Embryonic facial prominence (tissue), 1 donor: ENCODE measurements around the gene PRKCE.

Experiments
- DNase-seq: peaks from one replicate; pipeline ENCODE4 v3.0.0-alpha.2; 2016; ENCODE audit errors: extremely low spot score

PRKCE gene

DNA sequence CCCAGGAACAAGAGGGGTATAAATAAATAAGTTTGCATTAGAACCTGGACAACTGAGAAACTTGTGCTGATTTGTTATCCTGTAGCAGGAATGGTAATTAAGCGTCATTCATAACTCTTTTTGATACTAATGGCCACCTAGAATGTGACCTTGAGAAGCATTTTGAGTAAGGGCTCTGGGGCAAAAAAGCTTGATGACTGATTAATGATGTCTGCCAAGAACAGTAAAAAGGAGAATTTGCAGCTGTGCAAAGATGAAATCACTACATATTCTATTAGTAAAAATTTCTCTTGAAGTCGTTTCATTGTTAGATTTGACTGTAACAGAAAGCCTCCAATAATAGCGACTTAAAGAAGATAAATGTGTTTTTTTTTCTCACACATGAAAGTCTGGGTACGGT lies 157.7 kb downstream of the PRKCE start:
- DNase-seq: no peak

DNA sequence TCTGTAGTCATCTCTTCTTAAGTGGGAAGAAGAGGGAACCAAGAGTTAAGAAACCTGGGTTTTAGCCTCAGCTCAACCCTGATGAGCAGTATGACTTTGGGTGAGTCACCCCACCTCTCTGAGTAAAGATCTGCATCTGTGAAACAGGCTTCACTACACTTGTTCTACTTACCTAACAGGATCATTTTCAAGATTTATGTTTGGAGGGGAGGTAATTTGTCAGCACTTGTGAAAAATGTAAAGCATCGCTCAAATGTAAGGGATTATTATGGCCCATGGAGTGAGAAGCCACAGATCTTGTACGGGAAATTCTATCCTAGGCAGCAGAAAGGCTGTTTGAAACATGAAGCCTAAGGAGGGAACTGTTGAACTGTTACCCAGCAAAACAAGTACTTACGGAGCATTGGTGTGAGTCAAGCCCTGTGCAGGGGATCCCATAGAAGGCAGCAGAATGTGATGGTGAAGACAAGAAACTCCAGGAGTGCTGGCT lies 160.6 kb downstream of the PRKCE start:
- DNase-seq: no peak

DNA sequence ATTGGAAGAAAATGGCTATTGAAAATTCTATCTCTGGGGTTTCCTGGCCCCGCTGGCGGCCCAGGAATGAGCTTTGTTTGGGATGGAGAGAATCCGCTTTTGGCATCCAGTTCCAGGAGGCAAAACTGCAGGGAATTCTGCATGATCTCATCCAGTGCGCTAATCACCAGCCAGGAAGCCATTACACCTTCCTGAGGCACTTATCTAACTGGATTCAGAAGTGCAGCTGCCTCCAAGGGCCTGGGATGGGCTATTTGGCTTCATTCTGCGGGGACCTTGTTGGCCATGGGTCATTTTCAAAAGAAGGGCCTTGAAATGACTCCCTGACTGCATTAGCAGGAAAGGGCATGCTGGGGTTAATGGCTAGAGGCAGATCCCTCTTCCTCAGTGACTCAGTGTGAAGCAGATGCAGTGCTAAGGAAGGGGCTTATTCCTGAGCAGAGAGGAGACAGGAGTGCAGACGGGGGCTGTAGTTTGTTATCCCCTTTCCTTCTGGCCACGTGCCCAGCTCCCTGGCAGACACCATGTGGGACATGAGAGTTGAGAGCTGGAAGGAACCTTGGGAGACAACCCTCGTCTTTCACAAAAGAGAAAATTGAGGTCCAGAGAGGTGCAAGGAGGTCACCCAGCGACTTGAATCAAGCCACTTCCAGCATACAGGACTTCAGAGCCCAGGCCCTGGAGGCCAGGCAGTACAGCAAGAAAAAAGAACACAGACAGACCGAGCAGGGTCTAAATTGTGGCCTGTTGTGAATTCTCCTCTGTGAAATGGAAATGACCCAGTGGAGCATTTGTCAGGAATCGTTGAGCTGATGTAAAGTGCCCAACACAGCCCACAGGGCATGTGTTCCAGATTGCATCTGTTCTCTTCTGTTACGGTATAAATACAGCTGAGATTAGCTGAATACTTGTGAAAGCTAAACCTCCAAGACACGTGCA lies 161.8 kb downstream of the PRKCE start:
- DNase-seq: no peak

DNA sequence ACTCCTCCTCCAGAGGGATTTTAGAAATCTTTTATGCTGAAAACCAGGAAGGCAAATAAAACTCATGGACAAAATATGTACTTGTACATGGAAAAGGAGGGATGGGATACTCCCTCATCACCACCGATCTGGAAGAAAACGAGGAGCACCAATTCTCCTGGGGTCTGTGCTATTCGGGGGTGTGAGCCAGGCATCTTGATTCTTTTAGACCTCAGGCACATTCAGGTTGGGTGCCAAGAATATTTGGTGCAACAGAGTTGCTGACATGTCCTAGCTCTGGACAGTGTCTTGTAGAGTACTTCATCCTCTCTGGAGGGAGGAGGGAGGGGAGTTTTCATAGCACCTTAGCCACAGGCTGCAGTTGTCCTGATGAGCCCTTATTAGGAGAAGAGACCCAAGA lies 163.0 kb downstream of the PRKCE start:
- no peak for DNase-seq

DNA sequence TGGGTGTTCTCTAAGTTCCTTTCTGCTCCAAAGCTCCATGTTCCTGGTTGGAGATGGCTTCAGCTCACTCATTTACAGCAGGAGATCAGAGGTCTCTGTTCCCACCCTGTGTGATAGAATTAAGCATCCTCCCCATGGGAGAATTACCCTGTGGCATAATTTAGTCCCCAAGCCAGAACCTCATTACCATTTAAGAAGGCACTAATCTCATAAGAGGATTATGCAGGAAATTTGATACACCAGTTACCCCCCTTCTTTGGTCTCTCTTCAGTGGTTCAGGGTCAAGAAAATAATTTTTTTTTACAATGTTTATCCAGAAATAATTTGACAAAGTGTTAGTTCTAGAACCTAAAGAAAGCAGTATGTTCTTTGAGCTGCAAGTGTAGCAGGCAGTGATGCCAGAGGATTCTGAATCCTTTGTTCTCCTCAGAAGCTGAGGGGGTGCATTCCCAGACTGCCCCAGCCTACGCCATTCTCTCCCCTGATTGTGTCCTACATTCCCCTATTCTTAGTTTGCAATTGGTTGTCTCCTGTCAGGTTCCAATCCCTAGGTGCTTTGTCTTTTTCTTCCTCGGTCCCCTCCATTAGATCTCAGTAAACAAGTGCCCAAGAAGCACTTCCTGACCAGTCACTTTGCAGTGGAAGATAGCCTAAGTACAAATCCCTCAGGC lies 163.6 kb downstream of the PRKCE start:
- DNase-seq: no peak

DNA sequence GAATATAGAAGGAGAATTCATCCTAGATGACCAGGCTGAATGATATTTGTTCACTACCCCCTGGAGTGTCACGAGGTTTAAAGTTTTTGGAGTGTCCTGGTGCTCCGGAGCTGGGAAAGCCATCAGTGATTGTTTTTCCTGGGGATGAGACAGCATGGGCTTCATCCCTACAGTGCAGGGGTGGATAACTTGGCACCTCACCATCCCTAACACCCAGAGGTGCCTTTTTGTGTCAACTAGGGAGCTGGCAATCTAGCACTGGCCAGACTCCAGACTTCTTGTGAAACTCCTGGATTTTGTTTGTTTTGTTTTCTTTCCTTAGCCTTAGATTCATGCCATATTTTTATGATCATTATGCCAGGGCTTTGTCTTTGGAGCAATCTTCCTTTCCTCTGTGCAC lies 164.8 kb downstream of the PRKCE start:
- DNase-seq: no peak

DNA sequence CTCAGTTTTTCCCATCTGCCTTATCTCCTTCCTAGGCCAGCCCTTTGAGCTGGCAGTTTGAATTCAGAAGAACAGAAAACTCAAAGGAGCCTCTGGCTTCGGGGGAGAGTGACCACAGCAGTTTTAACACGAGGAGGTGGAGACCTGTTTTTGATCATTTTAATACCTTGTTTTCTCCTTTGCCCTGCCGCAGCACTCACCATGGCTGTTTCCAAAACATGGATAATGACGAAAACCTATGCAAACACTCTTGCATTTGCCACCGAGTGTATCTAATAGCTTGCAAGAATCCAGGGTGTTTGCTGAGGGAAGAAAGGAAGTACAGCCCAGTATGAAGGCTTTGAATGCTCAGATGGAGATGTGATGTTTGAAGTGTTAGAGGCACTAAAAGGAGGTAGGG lies 167.1 kb downstream of the PRKCE start:
- no peak for DNase-seq

DNA sequence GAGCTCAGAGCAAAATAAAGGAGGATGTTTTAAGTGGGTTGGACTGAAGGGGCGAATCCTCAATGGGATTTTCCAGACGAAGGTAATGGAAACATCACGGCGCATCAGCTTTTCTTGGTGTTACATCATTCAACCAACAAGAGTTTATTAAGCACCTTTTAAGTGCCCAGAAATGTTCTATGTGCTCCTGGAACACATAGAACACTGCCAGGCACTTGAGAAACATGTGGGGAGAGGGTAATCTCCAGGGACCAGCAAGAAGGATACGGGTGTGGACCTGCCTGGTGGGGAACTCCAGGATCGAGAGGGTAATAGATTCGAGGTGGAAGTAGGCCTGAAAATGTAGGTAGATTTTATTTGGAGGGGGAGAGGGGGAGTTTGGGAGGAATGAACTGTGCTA lies 168.6 kb downstream of the PRKCE start:
- no peak for DNase-seq

DNA sequence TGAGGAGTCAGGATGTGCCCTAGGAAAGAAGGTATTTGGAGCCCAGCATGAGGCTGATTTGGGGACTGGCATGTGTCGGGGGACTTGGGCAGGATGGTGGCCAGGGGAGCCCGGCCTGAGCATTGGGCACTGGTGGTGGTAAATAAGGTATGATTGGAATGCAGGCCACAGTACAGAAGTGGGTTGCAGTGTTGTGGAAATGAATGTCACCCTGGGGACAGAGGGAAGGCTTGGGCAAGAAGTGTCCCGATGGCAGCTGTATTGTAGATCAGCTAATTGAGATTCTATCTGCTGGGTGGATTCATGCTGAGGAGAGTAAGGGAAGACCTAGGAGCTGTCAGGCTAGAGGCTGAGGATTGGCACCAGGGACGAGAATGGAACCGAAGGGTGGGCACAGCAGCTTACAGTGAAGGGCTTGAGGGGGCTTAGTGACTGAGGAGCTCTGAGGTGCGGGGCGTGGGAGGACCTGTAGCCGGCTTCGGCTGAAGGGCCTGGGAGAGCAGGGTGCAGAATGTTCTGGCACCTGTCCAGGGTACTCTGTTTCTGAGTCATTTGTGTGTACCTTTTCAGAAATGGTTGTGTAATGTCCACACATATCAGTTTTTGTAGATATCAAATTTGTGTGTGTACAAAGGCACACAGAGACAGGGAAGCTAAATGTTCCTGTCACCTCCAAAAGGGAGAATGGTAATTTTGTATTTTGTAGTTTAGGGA lies 170.2 kb downstream of the PRKCE start:
- DNase-seq: no peak

DNA sequence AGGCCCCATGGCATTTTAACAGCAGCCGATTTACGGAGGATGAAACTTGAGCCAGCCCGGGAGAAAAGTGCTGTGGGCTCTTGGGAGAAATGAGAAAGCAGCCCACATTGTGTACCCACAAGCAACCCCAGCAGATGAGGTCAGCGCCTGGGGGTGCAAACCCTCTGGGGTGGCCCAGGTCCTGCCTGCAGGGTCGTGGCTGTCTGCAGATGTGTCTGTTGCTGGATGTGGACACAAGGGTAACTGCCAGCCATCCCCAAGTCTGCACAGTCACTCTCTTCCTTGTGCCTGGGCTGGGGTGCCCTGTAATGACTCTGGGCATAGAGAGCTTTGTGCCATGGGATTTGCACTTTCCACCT lies 170.8 kb downstream of the PRKCE start:
- DNase-seq: no peak

DNA sequence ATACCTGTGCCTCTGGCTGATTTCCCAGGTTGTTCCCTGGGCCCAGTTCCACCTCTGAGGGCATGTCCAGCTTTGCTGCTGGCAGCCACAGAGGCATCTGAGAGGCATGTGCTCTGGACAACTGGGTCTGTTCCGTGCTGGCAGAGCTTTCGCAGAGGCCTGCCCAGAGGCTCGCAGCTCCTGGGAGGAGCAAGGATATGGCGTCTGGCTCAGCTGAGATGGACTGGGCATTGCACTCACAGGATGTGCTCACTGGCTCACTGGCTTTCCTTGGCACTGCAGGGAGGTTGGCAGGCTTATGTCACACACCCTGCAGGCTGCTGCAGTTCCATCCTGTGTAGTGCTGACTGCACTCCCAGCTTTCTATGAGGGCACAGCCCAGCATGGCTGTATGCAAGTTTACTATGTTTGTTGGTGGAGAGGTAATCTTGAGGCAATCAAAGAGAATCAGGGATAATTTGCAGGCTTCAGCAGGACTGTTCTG lies 172.3 kb downstream of the PRKCE start:
- DNase-seq: no peak

DNA sequence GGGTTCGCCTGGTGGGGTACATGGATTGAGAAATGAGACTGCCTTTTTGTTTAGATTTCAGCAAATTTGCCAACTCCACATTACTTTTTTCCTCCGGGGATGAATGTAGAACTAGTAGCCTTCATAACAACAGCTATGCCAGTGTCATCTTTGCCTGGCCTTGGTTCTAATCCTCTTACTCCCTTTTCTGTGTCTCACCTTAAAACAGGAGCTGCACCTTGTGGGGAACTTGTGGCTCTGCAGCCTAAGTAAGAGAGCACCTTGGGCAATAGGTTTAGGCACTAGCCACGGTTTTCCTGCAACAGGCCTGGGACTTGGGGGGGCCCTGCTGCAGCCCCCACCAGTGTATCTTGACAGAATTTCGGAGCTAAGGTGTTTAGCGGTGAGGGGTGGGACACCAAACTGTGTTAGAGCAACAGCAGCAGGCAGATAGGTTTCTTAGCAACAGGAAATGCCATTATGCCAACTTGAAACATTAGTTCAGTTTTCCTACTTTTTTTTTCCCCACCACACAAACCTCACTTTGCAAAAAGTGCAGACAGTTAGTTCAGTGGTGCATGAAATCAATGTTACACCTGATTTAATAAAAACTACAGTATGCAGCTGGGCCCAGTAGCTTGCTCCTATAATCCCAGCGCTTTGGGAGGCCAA lies 173.7 kb downstream of the PRKCE start:
- no peak for DNase-seq

DNA sequence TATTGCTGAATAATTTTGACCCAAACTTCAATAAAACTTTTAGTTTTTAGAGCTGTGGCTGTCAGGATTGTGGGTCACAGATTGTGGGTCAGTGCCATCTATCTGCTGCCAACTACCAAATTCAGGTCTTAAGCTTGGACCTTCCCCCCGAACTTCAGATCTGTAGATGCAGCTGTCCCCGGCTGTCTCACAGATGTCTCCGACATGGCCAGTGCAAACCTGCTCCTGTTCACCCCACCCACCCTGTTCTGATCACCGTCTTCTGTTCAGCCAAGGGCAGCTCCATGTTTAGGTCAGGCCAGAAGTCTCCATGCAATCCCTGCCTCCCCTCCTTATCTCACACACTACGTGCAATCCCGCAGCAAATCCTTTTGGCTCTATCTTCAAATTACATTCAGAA lies 175.0 kb downstream of the PRKCE start:
- DNase-seq: no peak

DNA sequence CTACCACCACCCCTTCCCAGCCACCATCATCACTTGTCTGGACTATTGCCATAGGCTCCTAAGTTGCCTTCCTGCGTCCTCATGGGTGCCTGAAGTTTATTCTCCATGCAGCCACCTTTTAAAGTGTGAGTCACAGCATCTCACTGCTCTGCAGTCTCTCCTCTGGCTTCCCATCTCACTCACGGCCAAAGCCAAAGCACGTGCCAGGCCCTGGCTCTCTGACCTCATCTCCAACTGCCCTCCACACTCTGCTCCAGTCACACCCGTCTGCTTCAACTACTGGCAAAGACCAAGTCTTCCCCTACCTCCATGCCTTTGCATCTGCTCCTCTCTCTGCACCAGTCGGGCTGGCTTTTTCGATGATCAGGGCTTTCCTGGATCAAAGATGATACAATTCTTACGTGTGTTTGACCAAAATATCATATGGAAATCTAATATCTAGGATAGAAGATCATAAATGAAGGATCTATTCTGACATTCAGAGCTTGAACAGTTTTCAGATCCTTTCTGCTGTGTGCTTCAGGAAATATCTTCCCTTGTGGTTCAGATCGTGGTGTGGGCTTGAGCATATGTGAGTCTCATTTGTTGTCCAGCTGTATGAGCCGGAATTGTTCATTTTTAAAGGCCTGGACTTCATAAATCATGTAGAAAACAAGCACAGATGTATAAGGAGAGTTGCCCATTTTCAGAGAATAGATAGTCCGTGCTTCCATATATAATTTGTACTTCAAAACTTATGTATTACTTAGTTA lies 175.6 kb downstream of the PRKCE start:
- DNase-seq: no peak

DNA sequence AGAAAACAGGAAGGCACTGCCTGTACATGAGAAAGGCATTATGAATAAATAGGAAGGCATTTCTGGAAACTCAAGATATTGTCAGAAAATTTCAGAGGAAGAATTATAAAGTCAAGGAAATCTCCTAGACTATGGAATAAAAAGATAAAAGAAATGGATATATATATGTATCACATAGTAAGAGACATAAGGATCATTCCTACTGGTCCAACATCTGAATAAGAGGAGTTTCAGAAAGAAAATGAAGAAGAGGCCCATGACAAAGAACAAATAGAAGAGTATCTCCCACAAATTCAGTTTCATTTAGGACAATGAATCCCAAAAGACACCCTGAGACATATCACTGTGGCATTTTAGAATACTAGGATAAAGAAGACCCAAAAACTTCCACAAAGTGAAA lies 178.8 kb downstream of the PRKCE start:
- DNase-seq: no peak

DNA sequence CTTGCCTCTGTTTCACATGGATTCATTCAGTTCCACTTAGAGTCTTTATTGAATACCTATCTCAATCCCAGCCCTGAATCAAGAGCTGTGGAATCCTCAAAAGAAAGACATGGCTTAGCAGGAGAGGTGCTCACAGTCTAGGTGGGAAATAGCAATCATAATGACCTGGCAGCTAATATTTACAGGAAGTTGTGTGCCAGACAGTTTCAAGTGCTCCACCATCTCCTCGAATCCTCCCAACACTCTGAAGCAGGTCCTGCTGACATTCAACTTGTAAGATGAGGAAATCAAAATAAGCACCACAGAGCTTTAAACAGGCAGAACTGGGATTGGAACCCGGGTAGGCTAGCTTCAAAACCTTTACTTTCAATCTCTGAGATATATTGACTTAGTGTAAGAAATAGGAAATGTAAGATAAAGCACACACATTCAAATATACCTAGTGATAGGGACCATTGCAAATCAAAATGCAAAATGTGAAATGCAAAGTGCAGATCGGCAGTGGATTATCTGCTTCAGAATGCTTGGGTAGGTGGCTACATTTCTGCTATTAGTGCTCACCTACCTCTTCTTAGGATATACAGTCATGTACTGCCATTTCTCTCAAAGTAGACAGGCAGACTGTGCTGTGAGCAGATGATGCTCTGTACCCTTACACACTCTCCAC lies 182.0 kb downstream of the PRKCE start:
- no peak for DNase-seq

DNA sequence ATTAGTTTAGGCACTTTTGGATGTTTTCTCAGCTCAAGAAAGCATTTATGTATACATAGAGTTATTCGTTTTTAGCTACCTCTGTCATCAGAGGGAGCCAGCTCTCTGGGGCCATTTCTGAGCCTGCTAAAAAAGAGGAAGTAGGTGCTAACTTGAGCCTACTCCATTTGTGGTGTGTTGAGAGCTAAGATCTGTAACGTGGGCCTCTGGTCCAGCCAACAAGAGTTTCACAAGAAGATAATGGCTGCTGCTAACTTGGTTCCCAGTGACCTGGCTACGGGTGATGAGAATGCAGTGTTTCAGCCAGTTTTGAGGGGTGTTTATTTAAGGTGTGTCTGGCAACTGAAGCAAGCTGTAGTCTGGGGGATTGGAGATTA lies 182.5 kb downstream of the PRKCE start:
- DNase-seq: no peak

DNA sequence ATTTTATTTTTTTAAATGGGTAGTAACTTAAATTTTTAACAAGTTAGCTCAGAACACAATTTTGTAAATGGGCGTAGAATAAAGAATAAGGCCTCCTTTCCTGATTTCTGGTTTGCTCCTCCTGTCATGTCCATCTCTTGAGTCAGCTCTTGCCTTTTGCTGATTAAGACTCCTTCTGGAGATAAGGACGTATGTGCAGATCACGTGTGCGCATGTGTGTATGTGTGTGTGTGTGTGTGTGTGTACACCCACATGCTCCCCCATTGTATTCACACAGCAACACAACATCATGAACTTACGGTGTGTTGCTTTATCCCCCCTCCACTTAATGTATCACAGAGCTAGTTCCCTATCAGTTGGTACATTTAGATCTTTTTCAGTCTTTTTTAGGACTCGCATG lies 182.9 kb downstream of the PRKCE start:
- no peak for DNase-seq

DNA sequence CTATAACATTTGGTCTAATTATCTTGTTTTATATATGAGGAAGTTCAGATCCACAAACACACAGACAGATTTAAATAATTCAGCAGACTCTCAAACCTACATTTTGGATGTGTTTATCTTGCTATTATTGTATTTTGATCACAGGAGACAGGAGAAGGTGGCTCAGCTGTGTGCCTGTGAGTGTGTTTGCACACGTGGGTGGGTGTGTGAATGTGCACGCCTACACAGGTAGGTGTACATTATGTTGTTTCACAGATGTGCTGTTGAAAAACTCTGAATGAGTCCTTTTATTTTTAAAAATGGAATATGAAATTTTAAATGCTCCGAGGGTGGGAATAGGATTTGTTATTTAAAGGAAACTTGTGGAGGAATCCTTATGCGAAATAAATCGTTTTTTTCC lies 183.4 kb downstream of the PRKCE start:
- DNase-seq: no peak

DNA sequence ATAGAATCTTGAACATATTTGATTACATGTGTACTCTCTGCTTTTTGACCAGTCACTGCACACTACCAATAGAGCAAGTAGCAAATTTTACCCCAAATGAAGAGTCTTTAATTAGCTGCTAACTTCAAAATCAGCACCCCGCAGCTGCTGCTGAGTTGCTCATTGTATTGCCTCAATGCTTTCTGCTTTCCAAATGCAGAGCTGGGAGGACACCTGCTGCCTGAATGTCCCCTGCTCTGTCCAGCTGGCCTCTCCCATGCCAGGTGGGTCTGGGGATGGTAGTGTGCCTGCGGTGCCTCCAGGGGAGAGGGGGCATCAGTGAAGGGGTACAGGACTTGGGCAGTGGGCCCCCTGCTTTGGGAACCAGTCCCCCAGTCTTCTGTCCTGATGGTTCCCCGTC lies 184.8 kb downstream of the PRKCE start:
- no peak for DNase-seq

DNA sequence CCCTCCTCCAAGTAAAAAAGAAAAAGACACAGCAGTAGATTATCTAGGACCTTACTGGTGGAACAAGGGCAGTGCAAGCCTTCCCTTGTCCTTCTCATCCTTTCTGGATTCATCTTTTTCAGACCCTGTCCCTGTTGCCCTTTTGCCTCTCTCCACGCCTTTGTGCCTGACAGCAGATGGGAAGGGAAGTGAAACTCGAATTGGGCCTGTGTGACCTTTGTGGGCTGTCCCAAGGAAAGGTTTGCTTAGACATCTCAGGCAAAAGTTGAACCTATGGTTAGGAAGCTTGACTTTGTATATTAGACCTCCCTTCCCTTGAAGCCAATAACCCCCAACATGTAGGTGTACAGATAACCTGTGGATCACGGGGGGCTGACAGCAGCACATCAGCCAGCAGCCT lies 185.3 kb downstream of the PRKCE start:
- DNase-seq: no peak
